IMR-90 (cell line): Measurements from ENCODE around the gene CST7. TPM values are rescaled to one million over a fixed set of nuclear protein-coding genes. Genes with fewer than 3 reads are reported as not detected.

Experiments
- ATAC-seq: fragments of 200-7000 bp; cut with Tn5 transposase; 2 replicates; pipeline ENCODE4 v1.9.1; 2020; ENCODE audit warnings: low read depth, mild to moderate bottlenecking, moderate library complexity
- BruUV-seq: library from RNA; stranded (reverse); fragments of 400-500 nt; replicated peaks from 2 replicates; lab custom pipeline; 2021; lab: Mats Ljungman, UMichigan
- CTCF ChIA-PET: fragments of 300-600 bp; formaldehyde crosslinking; extraction: SDS; loops from one replicate; lab custom pipeline; 2021; ENCODE audit warnings: antibody characterized with exemption; lab: Yijun Ruan, JAX
- POLR2A ChIA-PET: fragments of 300-600 bp; sonication (Branson Sonifier 250); formaldehyde crosslinking; loops from one replicate; lab custom pipeline; 2022; ENCODE audit warnings: antibody characterized with exemption; ENCODE audit not compliant: unreplicated experiment; lab: Charles Lee
- DNase-seq: peaks from one replicate; pipeline ENCODE4 v3.0.0; 2013
- H2AFZ ChIP-seq: replicated peaks from 2 replicates; pipeline ENCODE3; 2013; ENCODE audit warnings: low read length, mild to moderate bottlenecking; ENCODE audit not compliant: poor library complexity
- H2AK5ac ChIP-seq: 2 replicates; pipeline ENCODE4 v1.6.1; 2013; ENCODE audit warnings: low read depth, low read length, inconsistent platforms
- H2AK9ac ChIP-seq: replicated peaks from 2 replicates; pipeline ENCODE3; 2013; ENCODE audit warnings: mild to moderate bottlenecking, low read depth, low read length, moderate library complexity; ENCODE audit not compliant: poor library complexity
- H2BK120ac ChIP-seq: 2 replicates; pipeline ENCODE4 v1.6.1; 2013; ENCODE audit warnings: low read depth, low read length, inconsistent platforms
- H2BK15ac ChIP-seq: 3 replicates; pipeline ENCODE4 v1.6.1; 2013; ENCODE audit warnings: low read depth, low read length, inconsistent platforms
- H2BK20ac ChIP-seq: 2 replicates; pipeline ENCODE4 v1.6.1; 2013; ENCODE audit warnings: low read depth, mild to moderate bottlenecking, inconsistent platforms, low read length, moderate library complexity
- H2BK5ac ChIP-seq: 2 replicates; pipeline ENCODE4 v1.6.1; 2013; ENCODE audit warnings: mild to moderate bottlenecking, low read depth, low read length, inconsistent platforms; ENCODE audit not compliant: poor library complexity, severe bottlenecking
- H3K14ac ChIP-seq: replicated peaks from 2 replicates; pipeline ENCODE4 v1.6.1; 2013; ENCODE audit warnings: low read depth, low read length, inconsistent platforms
- H3K18ac ChIP-seq: 2 replicates; pipeline ENCODE4 v1.6.1; 2013; ENCODE audit warnings: low read depth, low read length, control low read depth
- H3K23ac ChIP-seq: 2 replicates; pipeline ENCODE4 v1.6.1; 2013; ENCODE audit warnings: low read depth, low read length, inconsistent platforms
- H3K27ac ChIP-seq: 2 replicates; pipeline ENCODE4 v1.5.1; 2013; ENCODE audit warnings: mild to moderate bottlenecking, control low read depth, low read length; ENCODE audit not compliant: insufficient read depth
- H3K27me3 ChIP-seq: 2 replicates; pipeline ENCODE4 v1.6.1; 2013; ENCODE audit warnings: low read length; ENCODE audit not compliant: control insufficient read depth, insufficient read depth
- H3K36me3 ChIP-seq: 2 replicates; pipeline ENCODE4 v1.6.1; 2013; ENCODE audit warnings: low read length, mixed read lengths; ENCODE audit not compliant: control insufficient read depth, insufficient read depth
- H3K4ac ChIP-seq: 2 replicates; pipeline ENCODE4 v1.6.1; 2013; ENCODE audit warnings: low read depth, low read length, inconsistent platforms
- H3K4me1 ChIP-seq: 2 replicates; pipeline ENCODE4 v1.6.1; 2013; ENCODE audit warnings: low read length, mixed read lengths; ENCODE audit not compliant: control insufficient read depth, insufficient read depth
- H3K4me2 ChIP-seq: 2 replicates; pipeline ENCODE4 v1.6.1; 2013; ENCODE audit warnings: low read depth, mild to moderate bottlenecking, control low read depth, low read length, moderate library complexity
- H3K4me3 ChIP-seq: 2 replicates; pipeline ENCODE4 v1.5.1; 2013; ENCODE audit warnings: low read depth, mild to moderate bottlenecking, control low read depth, low read length, moderate library complexity; ENCODE audit not compliant: insufficient read depth
- H3K56ac ChIP-seq: 2 replicates; pipeline ENCODE4 v1.6.1; 2013; ENCODE audit warnings: low read length, inconsistent platforms; ENCODE audit not compliant: insufficient read depth; ENCODE audit errors: extremely low read depth
- H3K79me1 ChIP-seq, 2 experiments: 2 replicates each; pipeline ENCODE4 v1.6.1; 2013; ENCODE audit warnings: low read length in 2 of 2, inconsistent platforms in 1 of 2, low read depth in 1 of 2
- H3K9ac ChIP-seq: 2 replicates; pipeline ENCODE4 v1.6.1; 2013; ENCODE audit warnings: low read depth, low read length, control low read depth
- H3K9me1 ChIP-seq: 2 replicates; pipeline ENCODE4 v1.6.1; 2013; ENCODE audit warnings: low read length, inconsistent platforms; ENCODE audit not compliant: insufficient read depth
- H3K9me3 ChIP-seq: 2 replicates; pipeline ENCODE4 v1.6.1; 2013; ENCODE audit warnings: low read length; ENCODE audit not compliant: control insufficient read depth, insufficient read depth
- H4K20me1 ChIP-seq: 2 replicates; pipeline ENCODE4 v1.6.1; 2013; ENCODE audit warnings: low read length, inconsistent platforms; ENCODE audit not compliant: insufficient read depth
- H4K5ac ChIP-seq: 2 replicates; pipeline ENCODE4 v1.6.1; 2013; ENCODE audit warnings: mild to moderate bottlenecking, low read depth, low read length, control low read depth
- H4K8ac ChIP-seq, 2 experiments: 2 replicates each; pipeline ENCODE4 v1.6.1; 2013; ENCODE audit warnings: low read depth in 2 of 2, low read length in 2 of 2, control low read depth in 1 of 2, inconsistent platforms in 1 of 2
- H4K91ac ChIP-seq: 2 replicates; pipeline ENCODE4 v1.6.1; 2013; ENCODE audit warnings: low read depth, low read length, inconsistent platforms; ENCODE audit not compliant: insufficient read depth
- BHLHE40 ChIP-seq: fragments of 150-350 bp; IDR thresholded peaks from 2 replicates; pipeline ENCODE4 v1.6.1; 2016; ENCODE audit warnings: mild to moderate bottlenecking, low read depth, low read length
- CEBPB ChIP-seq: IDR thresholded peaks from 2 replicates; pipeline ENCODE4 v1.6.1; 2012; ENCODE audit warnings: low read depth, low read length, improper control_type of control experiment
- CHD1 ChIP-seq: IDR thresholded peaks from 2 replicates; pipeline ENCODE4 v1.6.1; 2012; ENCODE audit warnings: low read depth, low read length, improper control_type of control experiment
- CTCF ChIP-seq: conservative IDR thresholded peaks from 2 replicates; pipeline ENCODE4 v1.5.1; 2012; ENCODE audit warnings: mild to moderate bottlenecking, low read depth, low read length, improper control_type of control experiment
- FOS ChIP-seq: fragments of 150-350 bp; IDR thresholded peaks from 2 replicates; pipeline ENCODE4 v1.6.1; 2016; ENCODE audit warnings: low read depth, low read length
- MAFK ChIP-seq: IDR thresholded peaks from 2 replicates; pipeline ENCODE4 v1.6.1; 2012; ENCODE audit warnings: low read depth, low read length, improper control_type of control experiment
- MAZ ChIP-seq: IDR thresholded peaks from 2 replicates; pipeline ENCODE4 v1.6.1; 2012; ENCODE audit warnings: low read depth, mild to moderate bottlenecking, low read length, improper control_type of control experiment, moderate library complexity, borderline replicate concordance
- MXI1 ChIP-seq: IDR thresholded peaks from 2 replicates; pipeline ENCODE4 v1.6.1; 2012; ENCODE audit warnings: low read depth, mild to moderate bottlenecking, low read length, moderate library complexity, borderline replicate concordance
- NFE2L2 ChIP-seq: fragments of 150-350 bp; IDR thresholded peaks from 2 replicates; pipeline ENCODE4 v1.6.1; 2016; ENCODE audit warnings: low read depth, mild to moderate bottlenecking, low read length
- RCOR1 ChIP-seq: IDR thresholded peaks from 2 replicates; pipeline ENCODE4 v1.6.1; 2012; ENCODE audit warnings: mild to moderate bottlenecking, low read length, improper control_type of control experiment; ENCODE audit not compliant: insufficient replicate concordance
- RFX5 ChIP-seq: IDR thresholded peaks from 2 replicates; pipeline ENCODE4 v1.8.0; 2012; ENCODE audit warnings: low read depth, mild to moderate bottlenecking, low read length, moderate library complexity
- SMC3 ChIP-seq: fragments of 150-350 bp; IDR thresholded peaks from 2 replicates; pipeline ENCODE4 v1.6.1; 2016; ENCODE audit warnings: low read depth, mild to moderate bottlenecking, antibody characterized with exemption, low read length, moderate library complexity
- USF2 ChIP-seq: fragments of 150-350 bp; IDR thresholded peaks from 2 replicates; pipeline ENCODE4 v1.6.1; 2017; ENCODE audit warnings: mild to moderate bottlenecking, antibody characterized with exemption, low read length, low read depth
- WGBS, 2 experiments: methylation state at CpG; one replicate each; pipeline versions ENCODE4 v1.1.5 to v1.1.7; 2013; ENCODE audit warnings: missing lambda C conversion rate in 2 of 2; ENCODE audit not compliant: insufficient read length in 1 of 2; ENCODE audit errors: extremely low coverage in 2 of 2; 5-methylcytosine and 5-hydroxymethylcytosine counted together
- dilution Hi-C: fragments of 300-500 bp; cut with HindIII; formaldehyde crosslinking; loops from one replicate; pipeline ENCODE4 v1.14.3; 2018; ENCODE audit warnings: low sequenced_read_pairs; ENCODE audit not compliant: unreplicated experiment
- in situ Hi-C: fragments of 300-500 bp; cut with MboI; formaldehyde crosslinking; loops from 3 replicates; pipeline ENCODE4 v1.14.3; 2019; ENCODE audit warnings: low sequenced_read_pairs, inconsistent platforms, mixed read lengths
- intact Hi-C: fragments of 100-400 bp; cut with micrococcal nuclease; formaldehyde crosslinking; loops from 2 replicates; pipeline ENCODE4 v1.10.0; 2022
- polyA plus RNA-seq, 3 experiments: library from polyadenylated mRNA; depleted of rRNA; stranded (reverse); fragments of >200 nt; gene quantifications; 2 replicates each; pipeline ENCODE4 v1.2.3, GENCODE V29; 2012; ENCODE audit warnings: low replicate concordance in 1 of 3
- total RNA-seq: library from RNA; depleted of rRNA; stranded (reverse); fragments of >200 nt; gene quantifications from 2 replicates; pipeline ENCODE4 v1.2.3, GENCODE V29; 2012
- TF ChIP-seq, protein P1 (sequence below): fragments of 150-350 bp; IDR thresholded peaks from 2 replicates; pipeline ENCODE4 v1.6.1; 2016; ENCODE audit warnings: low read depth, mild to moderate bottlenecking, low read length, moderate library complexity, borderline replicate concordance

Gene CST7
- total and polyA plus RNA-seq, 2 of the 4 experiments (the other 2 are of a cell fraction) = not detected

DNA sequence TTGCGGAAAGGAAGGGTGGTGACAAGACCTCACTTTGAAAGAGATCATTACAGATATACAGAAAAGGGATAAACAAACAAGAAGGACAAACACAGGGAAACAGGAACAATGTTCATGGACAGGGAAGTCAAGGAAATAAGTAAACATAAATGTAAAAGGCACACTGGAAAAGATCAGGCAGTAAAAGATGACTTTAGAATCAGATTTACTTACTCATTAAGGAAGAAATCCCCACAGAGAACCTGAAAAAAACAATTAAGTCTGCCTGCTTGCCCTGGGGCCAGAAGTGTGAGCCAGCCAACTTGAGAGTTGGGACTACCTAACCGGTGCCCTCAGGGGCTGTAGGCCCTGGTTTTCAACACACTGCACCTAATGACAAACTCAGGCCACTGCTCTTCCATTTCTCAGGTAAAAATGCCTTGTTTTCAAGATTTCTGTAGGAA, 41.8 kb downstream of the CST7 start:
- Histone ChIP-seq H3K4ac (no peak overlapping the region), H2BK15ac (no peak overlapping the region), H3K23ac (0 out of 2 replicates have a peak overlapping the region, but pooled peaks have one; percentile 26), H2AFZ (no peak overlapping the region), H3K79me1 (peaks cover 37 to 47% of the 10 kb centered on the region in 2 experiments), H2BK20ac (no peak overlapping the region), H4K20me1 (no peaks in the 10 kb centered on the region), H2AK5ac (no peak overlapping the region), H3K18ac (no peak overlapping the region), H2BK120ac (no peak overlapping the region), H3K27me3 (peaks cover under 1% of the 10 kb centered on the region; the same call in 1 of the 2 replicates), H3K27ac (no peak overlapping the region), H3K4me3 (no peak overlapping the region), H3K9ac (no peak overlapping the region), H3K56ac (no peak overlapping the region), H4K8ac (no peak overlapping the region), H3K9me3 (no peaks in the 10 kb centered on the region), H4K5ac (no peak overlapping the region), H3K9me1 (peaks cover 10% of the 10 kb centered on the region; the same call in 1 of the 2 replicates), H3K4me2 (no peak overlapping the region), H2AK9ac (no peak overlapping the region), H3K14ac (no peak overlapping the region), H4K91ac (no peak overlapping the region), H2BK5ac (no peak overlapping the region), H3K36me3 (no peaks in the 10 kb centered on the region), H3K4me1 (no peaks in the 10 kb centered on the region)
- POLR2A ChIA-PET = no interaction called here
- TF ChIP-seq MAFK = no peak
- TF ChIP-seq CHD1 = no peak
- TF ChIP-seq, protein P1, sequence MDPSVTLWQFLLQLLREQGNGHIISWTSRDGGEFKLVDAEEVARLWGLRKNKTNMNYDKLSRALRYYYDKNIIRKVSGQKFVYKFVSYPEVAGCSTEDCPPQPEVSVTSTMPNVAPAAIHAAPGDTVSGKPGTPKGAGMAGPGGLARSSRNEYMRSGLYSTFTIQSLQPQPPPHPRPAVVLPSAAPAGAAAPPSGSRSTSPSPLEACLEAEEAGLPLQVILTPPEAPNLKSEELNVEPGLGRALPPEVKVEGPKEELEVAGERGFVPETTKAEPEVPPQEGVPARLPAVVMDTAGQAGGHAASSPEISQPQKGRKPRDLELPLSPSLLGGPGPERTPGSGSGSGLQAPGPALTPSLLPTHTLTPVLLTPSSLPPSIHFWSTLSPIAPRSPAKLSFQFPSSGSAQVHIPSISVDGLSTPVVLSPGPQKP = no peak
- TF ChIP-seq MXI1 = no peak
- no peak for TF ChIP-seq SMC3
- no peak for TF ChIP-seq CEBPB
- no peak for TF ChIP-seq NFE2L2
- TF ChIP-seq BHLHE40 = no peak
- no peak for TF ChIP-seq RFX5
- TF ChIP-seq FOS = no peak
- no peak for TF ChIP-seq MAZ
- TF ChIP-seq USF2 = no peak
- TF ChIP-seq RCOR1 = no peak
- TF ChIP-seq CTCF = no peak
- no CpG with 5 or more reads among the region's 2 CpGs for WGBS, 2 experiments
- in situ Hi-C loops (loop anchor here (5.0 to 25.0 kb wide), 6 partner anchors 206 to 871 kb away; partner anchors contain the start of genes ENTPD6, NINL and ZNF337), intact Hi-C loops (no loop called here), dilution Hi-C loops (no loop called here)
- ATAC-seq (no peak), DNase-seq (no peak)
- no TSS peak for BruUV-seq
- CTCF ChIA-PET = no interaction called here
